Pulmonary artery endothelial cell (primary cell): ENCODE measurements around the gene PROSER3. TPM values are rescaled to one million over a fixed set of nuclear protein-coding genes. Genes with fewer than 3 reads are reported as not detected.
"Not testable (repeated sequence)": the region's sequence is repeated elsewhere in the genome, so short reads cannot be mapped to it uniquely, and the experiment has no call there.

Experiments
- DNase-seq: peaks from one replicate; pipeline ENCODE4 v3.0.0-alpha.2; 2011; ENCODE audit warnings: low read depth, low spot score
- total RNA-seq: library from RNA; depleted of rRNA; stranded (reverse); fragments of >200 nt; gene quantifications from 2 replicates; pipeline ENCODE4 v1.2.3, GENCODE V29; 2014

PROSER3 gene
- total RNA-seq, 1 donor from 2014 or later, result 3.8 TPM

- DNase-seq, result no peak
These were observed 32.3 kb downstream of the PROSER3 start for GRCh38 chr19:35789978-35790944.

- no peak for DNase-seq
These were observed 33.2 kb downstream of the PROSER3 start for GRCh38 chr19:35790981-35791813.

GRCh38 chr19:35791814-35792279, 33.9 kb downstream of the PROSER3 start:
- DNase-seq, result no peak

- no peak for DNase-seq
These were observed 34.3 kb downstream of the PROSER3 start for GRCh38 chr19:35792312-35792711.

- no peak for DNase-seq
These were observed 34.9 kb downstream of the PROSER3 start for GRCh38 chr19:35792888-35793287.

GRCh38 chr19:35793381-35794165, 35.6 kb downstream of the PROSER3 start:
- no peak for DNase-seq

- DNase-seq, result not testable (repeated sequence)
These were observed 37.6 kb downstream of the PROSER3 start for GRCh38 chr19:35795564-35795963.

- no peak for DNase-seq
These were observed 38.9 kb downstream of the PROSER3 start for GRCh38 chr19:35796645-35797542.

GRCh38 chr19:35797663-35798062, 39.7 kb downstream of the PROSER3 start:
- DNase-seq, result no peak

- no peak for DNase-seq
These were observed 43.9 kb downstream of the PROSER3 start for GRCh38 chr19:35801828-35802227.

GRCh38 chr19:35805526-35806102, 47.6 kb downstream of the PROSER3 start:
- DNase-seq, result no peak

GRCh38 chr19:35806597-35806996, 48.6 kb downstream of the PROSER3 start:
- no peak for DNase-seq

GRCh38 chr19:35807633-35808032, 49.7 kb downstream of the PROSER3 start:
- DNase-seq, result no peak

GRCh38 chr19:35811317-35812219, 53.6 kb downstream of the PROSER3 start:
- no peak for DNase-seq

GRCh38 chr19:35812220-35813042, 54.5 kb downstream of the PROSER3 start, which contains the start of gene PRODH2:
Gene PRODH2 (minus strand): TSS chr19:35812845. CDS start chr19:35812805, 40 bp downstream.
- DNase-seq, result no peak

GRCh38 chr19:35813043-35813890, 55.3 kb downstream of the PROSER3 start:
- no peak for DNase-seq

GRCh38 chr19:35816262-35816661, 58.3 kb downstream of the PROSER3 start:
- DNase-seq, result no peak
